SU-DHL-6 (cell line): ENCODE results near the gene SUMO1.

Experiments used
- EZH2phosphoT487 ChIP-seq: fragments of 200-600 bp; sonication (generic), shearing (Covaris generic); conservative IDR thresholded peaks from 2 replicates; pipeline ENCODE4 v1.6.1; 2018; ENCODE audit warnings: mild to moderate bottlenecking, antibody characterized with exemption, low read length, moderate library complexity, mixed read lengths
- TF ChIP-seq, protein P1 (sequence below): fragments of 200-600 bp; sonication (generic); IDR thresholded peaks from one replicate; pipeline ENCODE4 v1.5.1; 2017; ENCODE audit warnings: antibody characterized with exemption, mild to moderate bottlenecking, low read length, moderate library complexity; ENCODE audit not compliant: insufficient read depth, poor library complexity, severe bottlenecking

DNA sequence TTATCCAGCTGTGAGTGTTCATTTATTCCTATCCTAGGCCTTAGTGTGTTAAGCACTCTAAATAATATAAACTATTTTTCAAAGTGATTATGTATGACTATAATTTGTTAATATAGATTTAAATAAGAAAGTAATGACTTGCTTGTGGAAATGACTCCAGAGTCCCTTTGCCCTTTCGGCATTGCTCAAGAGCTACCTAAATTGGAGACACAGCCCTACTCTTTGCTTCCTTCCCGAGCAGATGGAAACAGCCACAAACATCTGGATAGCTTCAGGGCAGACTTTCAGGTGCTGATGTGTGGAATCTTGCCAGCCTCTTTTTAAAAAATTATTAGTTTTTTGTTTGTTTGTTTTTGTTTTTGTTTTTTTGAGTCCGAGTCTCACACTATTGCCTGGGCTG lies 44.0 kb downstream of the SUMO1 start:
- TF ChIP-seq, protein P1, sequence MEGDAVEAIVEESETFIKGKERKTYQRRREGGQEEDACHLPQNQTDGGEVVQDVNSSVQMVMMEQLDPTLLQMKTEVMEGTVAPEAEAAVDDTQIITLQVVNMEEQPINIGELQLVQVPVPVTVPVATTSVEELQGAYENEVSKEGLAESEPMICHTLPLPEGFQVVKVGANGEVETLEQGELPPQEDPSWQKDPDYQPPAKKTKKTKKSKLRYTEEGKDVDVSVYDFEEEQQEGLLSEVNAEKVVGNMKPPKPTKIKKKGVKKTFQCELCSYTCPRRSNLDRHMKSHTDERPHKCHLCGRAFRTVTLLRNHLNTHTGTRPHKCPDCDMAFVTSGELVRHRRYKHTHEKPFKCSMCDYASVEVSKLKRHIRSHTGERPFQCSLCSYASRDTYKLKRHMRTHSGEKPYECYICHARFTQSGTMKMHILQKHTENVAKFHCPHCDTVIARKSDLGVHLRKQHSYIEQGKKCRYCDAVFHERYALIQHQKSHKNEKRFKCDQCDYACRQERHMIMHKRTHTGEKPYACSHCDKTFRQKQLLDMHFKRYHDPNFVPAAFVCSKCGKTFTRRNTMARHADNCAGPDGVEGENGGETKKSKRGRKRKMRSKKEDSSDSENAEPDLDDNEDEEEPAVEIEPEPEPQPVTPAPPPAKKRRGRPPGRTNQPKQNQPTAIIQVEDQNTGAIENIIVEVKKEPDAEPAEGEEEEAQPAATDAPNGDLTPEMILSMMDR: no peak
- no peak for TF ChIP-seq EZH2phosphoT487
